Airway epithelial cell (primary cell): Measurements from ENCODE around the gene FANCB. TPM values are rescaled to one million over a fixed set of nuclear protein-coding genes. Genes with fewer than 3 reads are reported as not detected.

Source experiments
- total RNA-seq: library from RNA; depleted of rRNA; stranded (reverse); fragments of >200 nt; gene quantifications from 2 replicates; pipeline ENCODE4 v1.2.3, GENCODE V29; 2015

The FANCB gene
- 2.1 and 2.3 TPM in 2 replicates for total RNA-seq

DNA sequence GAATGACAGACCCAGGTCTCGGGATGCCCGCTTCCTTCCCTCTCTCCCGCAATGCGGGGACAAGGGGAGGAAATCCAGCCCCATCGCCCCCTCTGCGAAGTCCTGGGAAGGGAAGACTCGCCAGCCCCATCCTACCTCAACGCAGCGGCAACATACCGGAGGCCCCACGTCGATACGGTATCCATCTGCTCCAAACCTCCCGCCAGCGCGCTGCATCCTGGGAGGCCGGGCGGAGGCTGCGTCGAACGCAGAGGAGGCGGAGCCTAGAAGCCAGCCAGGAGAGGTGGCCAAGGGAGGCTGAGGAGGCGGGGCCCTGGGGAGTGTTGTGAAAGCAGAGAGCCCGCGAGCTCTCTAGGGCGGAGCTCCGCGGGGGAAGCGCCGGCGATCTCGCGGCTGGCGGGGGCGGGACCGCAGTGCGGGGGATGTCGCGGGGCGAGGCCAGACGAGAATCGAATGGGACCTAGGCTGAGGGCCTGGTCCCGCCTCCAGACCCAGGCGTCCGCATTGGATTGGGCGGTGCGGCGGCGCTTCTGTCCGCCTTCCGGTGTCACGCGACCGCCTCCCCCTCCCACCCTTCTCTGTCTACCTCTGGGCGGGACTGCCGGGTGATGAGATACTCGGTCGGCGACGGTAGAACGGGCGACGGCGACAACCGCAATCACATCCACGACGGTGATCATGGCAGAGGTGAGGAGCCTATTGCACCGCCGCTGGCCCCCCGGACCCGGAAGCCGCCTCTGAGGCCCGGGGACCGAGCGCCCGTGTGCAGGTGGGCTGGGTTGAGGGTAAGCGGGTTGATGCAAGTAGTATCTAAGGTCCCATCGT lies at the start of gene FANCB, which contains the start of gene MOSPD2:
FANCB (minus strand) TSS at position 219 of the 825 bp plus-strand sequence. CDS start 7,559 bp downstream, outside the sequence.
MOSPD2 (plus strand) TSS at position 571 of the 825 bp plus-strand sequence; CDS start at position 679, 108 bp downstream.

Other genes starting within 250 kb of the FANCB start
- gene MOSPD2, start 352 bp upstream of the FANCB start, total RNA-seq, result 6.1 and 7.5 TPM in 2 replicates